ENCODE measurements around the gene ADGRD2.

Gene ADGRD2

GRCh38 chr9:124498040-124498439 is 47.8 kb downstream of the ADGRD2 start:
- no peak for DNase-seq (ENCODE audit: low read depth)

- DNase-seq (ENCODE audit: low read depth), result no peak
Measured at GRCh38 chr9:124498499-124499146, 48.4 kb downstream of the ADGRD2 start.

GRCh38 chr9:124499216-124499615 is 49.0 kb downstream of the ADGRD2 start:
- DNase-seq (ENCODE audit: low read depth), result no peak

GRCh38 chr9:124500028-124500795 is 50.0 kb downstream of the ADGRD2 start:
- DNase-seq (ENCODE audit: low read depth), result no peak

GRCh38 chr9:124500796-124501611 is 50.8 kb downstream of the ADGRD2 start:
- DNase-seq (ENCODE audit: low read depth), result no peak

- DNase-seq (ENCODE audit: low read depth), result no peak
Measured at GRCh38 chr9:124501771-124502320, 51.6 kb downstream of the ADGRD2 start.

- no peak for DNase-seq (ENCODE audit: low read depth)
Measured at GRCh38 chr9:124502711-124503702, 52.8 kb downstream of the ADGRD2 start.

GRCh38 chr9:124503713-124504529 is 53.7 kb downstream of the ADGRD2 start:
- DNase-seq (ENCODE audit: low read depth), result no peak

GRCh38 chr9:124504530-124505005 is 54.3 kb downstream of the ADGRD2 start:
- DNase-seq (ENCODE audit: low read depth), result no peak

GRCh38 chr9:124505006-124505900 is 55.0 kb downstream of the ADGRD2 start:
- no peak for DNase-seq (ENCODE audit: low read depth)

GRCh38 chr9:124505901-124506346 is 55.7 kb downstream of the ADGRD2 start:
- no peak for DNase-seq (ENCODE audit: low read depth)

GRCh38 chr9:124506433-124506832 is 56.2 kb downstream of the ADGRD2 start:
- no peak for DNase-seq (ENCODE audit: low read depth)

GRCh38 chr9:124506931-124507879 is 57.0 kb downstream of the ADGRD2 start, which contains the start of gene NR5A1:
Gene NR5A1, minus strand, starts transcription at chr9:124507399. Its CDS starts 4,004 bp downstream, at chr9:124503395.
- DNase-seq (ENCODE audit: low read depth), result no peak

- no peak for DNase-seq (ENCODE audit: low read depth)
Measured at GRCh38 chr9:124507880-124508423, 57.7 kb downstream of the ADGRD2 start.

GRCh38 chr9:124510650-124511425 is 60.6 kb downstream of the ADGRD2 start:
- DNase-seq (ENCODE audit: low read depth), result no peak

GRCh38 chr9:124511426-124511840 is 61.2 kb downstream of the ADGRD2 start:
- DNase-seq (ENCODE audit: low read depth), result no peak

Data from activated T-cell treated with anti-CD3 and anti-CD28 coated beads for 48 hours (primary cell).